Endothelial cell of umbilical vein (primary cell): ENCODE data around the gene GNAI1.

Experiments
- JUN ChIP-seq: IDR thresholded peaks from 2 replicates; pipeline ENCODE4 v1.6.1; 2011; ENCODE audit warnings: borderline replicate concordance, low read depth; ENCODE audit not compliant: insufficient read length, insufficient read depth
- POLR2AphosphoS5 ChIP-seq: IDR thresholded peaks from 2 replicates; pipeline ENCODE4 v1.6.1; 2012; ENCODE audit warnings: low read depth, mild to moderate bottlenecking, control low read depth, low read length, moderate library complexity; ENCODE audit not compliant: insufficient read depth
- TF ChIP-seq, protein P1 (sequence below), 2 donors: IDR thresholded peaks; 1 replicate in 1 of 2; 2 replicates in 1 of 2; pipeline ENCODE4 v1.5.1; 2011; ENCODE audit warnings: low read length in 2 of 2, mild to moderate bottlenecking in 2 of 2, moderate library complexity in 2 of 2, control low read depth in 1 of 2, inconsistent platforms in 1 of 2, low read depth in 1 of 2; ENCODE audit not compliant: insufficient read depth in 1 of 2; ENCODE audit errors: extremely low read depth in 1 of 2

DNA sequence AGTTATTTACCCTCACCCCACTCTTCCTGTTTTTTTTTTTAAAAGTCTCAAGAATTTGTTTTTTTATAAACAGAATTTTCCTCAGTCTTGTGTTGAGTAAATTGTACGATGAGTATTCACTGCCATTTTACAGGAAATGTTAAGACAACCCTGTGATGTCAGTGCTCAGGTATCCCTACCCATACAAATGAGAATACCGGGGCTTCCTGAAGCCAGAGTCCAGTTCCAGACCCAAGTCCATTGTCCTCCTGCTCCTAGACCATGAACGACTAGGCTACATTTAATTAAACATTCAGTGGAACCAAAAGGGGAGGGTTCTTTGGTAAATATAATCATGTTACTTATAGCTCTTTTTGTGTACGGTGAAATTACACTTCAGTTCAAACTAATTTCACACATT, 79.2 kb downstream of the GNAI1 start:
- TF ChIP-seq, protein P1, sequence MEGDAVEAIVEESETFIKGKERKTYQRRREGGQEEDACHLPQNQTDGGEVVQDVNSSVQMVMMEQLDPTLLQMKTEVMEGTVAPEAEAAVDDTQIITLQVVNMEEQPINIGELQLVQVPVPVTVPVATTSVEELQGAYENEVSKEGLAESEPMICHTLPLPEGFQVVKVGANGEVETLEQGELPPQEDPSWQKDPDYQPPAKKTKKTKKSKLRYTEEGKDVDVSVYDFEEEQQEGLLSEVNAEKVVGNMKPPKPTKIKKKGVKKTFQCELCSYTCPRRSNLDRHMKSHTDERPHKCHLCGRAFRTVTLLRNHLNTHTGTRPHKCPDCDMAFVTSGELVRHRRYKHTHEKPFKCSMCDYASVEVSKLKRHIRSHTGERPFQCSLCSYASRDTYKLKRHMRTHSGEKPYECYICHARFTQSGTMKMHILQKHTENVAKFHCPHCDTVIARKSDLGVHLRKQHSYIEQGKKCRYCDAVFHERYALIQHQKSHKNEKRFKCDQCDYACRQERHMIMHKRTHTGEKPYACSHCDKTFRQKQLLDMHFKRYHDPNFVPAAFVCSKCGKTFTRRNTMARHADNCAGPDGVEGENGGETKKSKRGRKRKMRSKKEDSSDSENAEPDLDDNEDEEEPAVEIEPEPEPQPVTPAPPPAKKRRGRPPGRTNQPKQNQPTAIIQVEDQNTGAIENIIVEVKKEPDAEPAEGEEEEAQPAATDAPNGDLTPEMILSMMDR (IDR thresholded peaks at IDR 0.05; ENCODE audit: extremely low read depth in 1 of 2, insufficient read depth in 1 of 2, low read depth in 1 of 2, low read length in 2 of 2): no peak
- no peak for TF ChIP-seq JUN
- no peak for TF ChIP-seq POLR2AphosphoS5
